GM12878 (cell line): ENCODE results near the gene NHS. TPM values are rescaled to one million over a fixed set of nuclear protein-coding genes. Genes with fewer than 3 reads are reported as not detected.

Source experiments
- ATAC-seq: fragments of 200-7000 bp; cut with Tn5 transposase; 3 replicates; pipeline ENCODE4 v1.9.1; 2020; ENCODE audit warnings: mild to moderate bottlenecking, moderate library complexity
- BruUV-seq: library from RNA; stranded (reverse); fragments of 400-500 nt; replicated peaks from 2 replicates; lab custom pipeline; 2021; lab: Mats Ljungman, UMichigan
- CTCF ChIA-PET: fragments of 300-600 bp; sonication (Branson Sonifier 250); formaldehyde crosslinking; extraction: SDS; loops from one replicate; lab custom pipeline; 2021; ENCODE audit warnings: inconsistent platforms; lab: Yijun Ruan, JAX
- POLR2A ChIA-PET: fragments of 350-600 bp; formaldehyde crosslinking; extraction: SDS; loops from one replicate; lab custom pipeline; 2021; ENCODE audit warnings: inconsistent platforms; lab: Charles Lee
- RAD21 ChIA-PET: fragments of 300-600 bp; sonication (Branson Sonifier 250); formaldehyde crosslinking; loops from one replicate; lab custom pipeline; 2023; ENCODE audit warnings: antibody characterized with exemption; ENCODE audit not compliant: unreplicated experiment; lab: Charles Lee
- SMC1A ChIA-PET: fragments of 300-600 bp; sonication (Branson Sonifier 250); formaldehyde crosslinking; loops from one replicate; lab custom pipeline; 2023; ENCODE audit not compliant: unreplicated experiment, uncharacterized antibody; lab: Charles Lee
- DNase-seq: peaks from one replicate; pipeline ENCODE4 v3.0.0-alpha.2; 2011; ENCODE audit warnings: low read depth, low spot score
- FAIRE-seq: peaks from 3 replicates; lab custom pipeline; 2011; peaks lifted over from hg19 to GRCh38; lab: Jason Lieb, UNC
- H2AFZ ChIP-seq: 2 replicates; pipeline ENCODE4 v1.6.0; 2011; ENCODE audit warnings: low read depth, low read length, control low read depth; ENCODE audit not compliant: control insufficient read depth
- H3K27ac ChIP-seq: 2 replicates; pipeline ENCODE4 v1.5.1; 2011; ENCODE audit warnings: control low read depth; ENCODE audit not compliant: control insufficient read depth, insufficient read depth
- H3K27me3 ChIP-seq, 2 experiments: replicated peaks in 1 of 2; 2 replicates each; pipeline versions ENCODE4 v1.6.0 to v1.6.1; 2011; ENCODE audit warnings: low read length in 1 of 2; ENCODE audit not compliant: control insufficient read depth in 2 of 2, insufficient read depth in 2 of 2
- H3K36me3 ChIP-seq, 2 experiments: 2 replicates each; pipeline ENCODE4 v1.5.1; 2011; ENCODE audit warnings: low read length in 1 of 2; ENCODE audit not compliant: control insufficient read depth in 2 of 2, insufficient read depth in 2 of 2
- H3K4me1 ChIP-seq: 2 replicates; pipeline ENCODE4 v1.6.1; 2011; ENCODE audit warnings: mild to moderate bottlenecking, low read length, moderate library complexity, mixed read lengths; ENCODE audit not compliant: control insufficient read depth, insufficient read depth
- H3K4me2 ChIP-seq: 2 replicates; pipeline ENCODE4 v1.6.0; 2011; ENCODE audit warnings: control low read depth; ENCODE audit not compliant: control insufficient read depth, insufficient read depth
- H3K4me3 ChIP-seq: fragments of 200-600 bp; sonication (generic); 2 replicates; pipeline ENCODE4 v1.5.1; 2016
- H3K79me2 ChIP-seq: 2 replicates; pipeline ENCODE4 v1.6.0; 2011; ENCODE audit warnings: low read length; ENCODE audit not compliant: control insufficient read depth, insufficient read depth
- H3K9ac ChIP-seq: 2 replicates; pipeline ENCODE4 v1.8.0; 2011; ENCODE audit warnings: low read length, control low read depth, mixed read lengths; ENCODE audit not compliant: control insufficient read depth, insufficient read depth
- H3K9me3 ChIP-seq: replicated peaks from 3 replicates; pipeline ENCODE4 v1.5.1; 2011; ENCODE audit warnings: mild to moderate bottlenecking, low read length; ENCODE audit not compliant: control insufficient read depth, insufficient read depth
- H4K20me1 ChIP-seq: 2 replicates; pipeline ENCODE4 v1.6.0; 2011; ENCODE audit not compliant: control insufficient read depth, insufficient read depth
- CEBPB ChIP-seq, 2 experiments: fragments of 150-350 bp in 1 of 2; IDR thresholded peaks; 2 replicates each; pipeline ENCODE4 v1.6.1; 2012 to 2014; ENCODE audit warnings: low read depth in 2 of 2, low read length in 2 of 2, borderline replicate concordance in 1 of 2, inconsistent platforms in 1 of 2
- CHD2 ChIP-seq: IDR thresholded peaks from 2 replicates; pipeline ENCODE4 v1.6.1; 2011; ENCODE audit warnings: low read depth, low read length, improper control_type of control experiment, borderline replicate concordance
- DPF2 ChIP-seq: fragments of 450-650 bp; IDR thresholded peaks from 2 replicates; pipeline ENCODE4 v1.6.1; 2017; ENCODE audit warnings: mild to moderate bottlenecking
- JUNB ChIP-seq: IDR thresholded peaks from 2 replicates; pipeline ENCODE4 v1.6.1; 2016; ENCODE audit warnings: antibody characterized with exemption, mild to moderate bottlenecking
- JUND ChIP-seq: IDR thresholded peaks from 2 replicates; pipeline ENCODE4 v1.6.1; 2012; ENCODE audit warnings: low read depth, mild to moderate bottlenecking, low read length, improper control_type of control experiment, moderate library complexity
- NFYA ChIP-seq: IDR thresholded peaks from 2 replicates; pipeline ENCODE4 v1.6.1; 2011; ENCODE audit warnings: low read depth, mild to moderate bottlenecking, low read length, improper control_type of control experiment, borderline replicate concordance
- RFX5 ChIP-seq: IDR thresholded peaks from 2 replicates; pipeline ENCODE4 v1.6.1; 2011; ENCODE audit warnings: low read depth, low read length, improper control_type of control experiment
- ZNF217 ChIP-seq: fragments of 450-650 bp; IDR thresholded peaks from 2 replicates; pipeline ENCODE4 v1.6.1; 2017; ENCODE audit warnings: antibody characterized with exemption, mild to moderate bottlenecking
- ZNF24 ChIP-seq: fragments of 450-650 bp; IDR thresholded peaks from 2 replicates; pipeline ENCODE4 v1.6.1; 2017; ENCODE audit warnings: antibody characterized with exemption, mild to moderate bottlenecking
- ZNF384 ChIP-seq: IDR thresholded peaks from 2 replicates; pipeline ENCODE4 v1.6.1; 2012; ENCODE audit warnings: low read depth, mild to moderate bottlenecking, low read length, improper control_type of control experiment, borderline replicate concordance
- WGBS: methylation state at CpG from one replicate; pipeline ENCODE4 v1.1.6; 2016; ENCODE audit warnings: low lambda C conversion rate; ENCODE audit not compliant: insufficient replicate concordance, insufficient coverage; ENCODE audit errors: missing lambda C conversion rate; 5-methylcytosine and 5-hydroxymethylcytosine counted together
- in situ Hi-C: fragments of 300-500 bp; cut with MboI; formaldehyde crosslinking; loops from 9 replicates; pipeline ENCODE4 v1.14.3; 2018; ENCODE audit warnings: mixed read lengths
- intact Hi-C: fragments of 100-400 bp; cut with micrococcal nuclease; formaldehyde crosslinking; loops from one replicate; pipeline ENCODE4 v1.14.2; 2022; ENCODE audit not compliant: unreplicated experiment
- polyA plus RNA-seq, 11 experiments: library from polyadenylated mRNA; depleted of rRNA in 4 of 11; unstranded in 6 of 11; stranded (reverse) in 5 of 11; fragments of >200 nt; fragmentation: Nextera tagmentation in 4 of 11; fragmentation: Illumina TruSeq in 1 of 11; extraction: Ambion mirVana in 4 of 11; extraction: Trizol in 1 of 11; gene quantifications; 1 replicate in 1 of 11; 2 replicates in 10 of 11; pipeline versions ENCODE4 v1.2.1 to v1.2.3, GENCODE V29; 2011 to 2016; ENCODE audit warnings: inconsistent platforms in 2 of 11, missing spikeins in 2 of 11, low read depth in 1 of 11
- total RNA-seq, 4 experiments: library from RNA; depleted of rRNA in 3 of 4; stranded (reverse); fragments of >200 nt in 3 of 4; fragmentation: Illumina TruSeq in 1 of 4; extraction: Trizol in 1 of 4; gene quantifications; 2 replicates each; pipeline versions ENCODE4 v1.2.1 to v1.2.3, GENCODE V29; 2013 to 2021
- TF ChIP-seq, protein P1 (sequence below), 3 experiments: IDR thresholded peaks in 2 of 3; conservative IDR thresholded peaks in 1 of 3; 2 replicates each; pipeline ENCODE4 v1.5.1; 2011; ENCODE audit warnings: low read depth in 3 of 3, low read length in 3 of 3, mild to moderate bottlenecking in 3 of 3, control low read depth in 2 of 3, moderate library complexity in 2 of 3, inconsistent platforms in 1 of 3, mixed read lengths in 1 of 3; ENCODE audit not compliant: control insufficient read depth in 2 of 3, insufficient read depth in 1 of 3; ENCODE audit errors: extremely low read depth in 1 of 3
- TF ChIP-seq, protein P2 (sequence below): IDR thresholded peaks from 2 replicates; pipeline ENCODE4 v1.6.1; 2012; ENCODE audit warnings: low read depth, low read length, improper control_type of control experiment

Gene NHS
- total and polyA plus RNA-seq, 10 of the 15 experiments (the other 5 are each of a cell fraction or from before 2014, with no cell fraction given): under 0.01 to 0.07 (median 0.03) TPM; not detected in 7

DNA sequence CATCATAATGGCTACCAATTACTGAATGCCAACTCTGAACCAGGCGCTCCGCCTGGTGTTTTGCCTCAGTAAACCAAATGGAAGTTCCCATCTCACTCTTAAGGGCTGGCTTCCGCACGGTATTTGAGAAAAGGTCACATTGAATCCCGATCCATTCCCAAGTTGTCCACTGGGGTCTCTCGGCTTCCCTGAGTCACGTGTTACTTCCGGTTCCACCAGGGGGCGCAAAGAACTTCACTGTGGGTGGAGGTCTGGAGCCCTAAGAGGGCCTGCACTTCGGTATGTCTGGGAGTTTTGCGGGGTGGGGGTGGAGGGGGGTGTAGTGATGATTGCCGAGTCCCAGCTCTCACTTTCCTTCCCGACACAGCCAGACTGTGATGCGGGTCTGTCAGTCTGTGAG, 13.4 kb upstream of the NHS start:
- CTCF ChIA-PET: interaction anchor here (0.5 kb wide), 1 partner anchor 12 kb away, joined by 4 read pairs; no protein-coding TSS in a partner anchor
- SMC1A ChIA-PET: no interaction called here
- H4K20me1 ChIP-seq: no peaks in the 10 kb centered on the region
- H3K4me1 ChIP-seq: no peaks in the 10 kb centered on the region
- H3K27ac ChIP-seq: no peak overlapping the region
- H3K79me2 ChIP-seq: no peaks in the 10 kb centered on the region
- FAIRE-seq (no peak), ATAC-seq (no peak), DNase-seq (no peak)
- POLR2A ChIA-PET: no interaction called here
- intact Hi-C loops: no loop called here
- RAD21 ChIA-PET: no interaction called here
- TF ChIP-seq, protein P1, sequence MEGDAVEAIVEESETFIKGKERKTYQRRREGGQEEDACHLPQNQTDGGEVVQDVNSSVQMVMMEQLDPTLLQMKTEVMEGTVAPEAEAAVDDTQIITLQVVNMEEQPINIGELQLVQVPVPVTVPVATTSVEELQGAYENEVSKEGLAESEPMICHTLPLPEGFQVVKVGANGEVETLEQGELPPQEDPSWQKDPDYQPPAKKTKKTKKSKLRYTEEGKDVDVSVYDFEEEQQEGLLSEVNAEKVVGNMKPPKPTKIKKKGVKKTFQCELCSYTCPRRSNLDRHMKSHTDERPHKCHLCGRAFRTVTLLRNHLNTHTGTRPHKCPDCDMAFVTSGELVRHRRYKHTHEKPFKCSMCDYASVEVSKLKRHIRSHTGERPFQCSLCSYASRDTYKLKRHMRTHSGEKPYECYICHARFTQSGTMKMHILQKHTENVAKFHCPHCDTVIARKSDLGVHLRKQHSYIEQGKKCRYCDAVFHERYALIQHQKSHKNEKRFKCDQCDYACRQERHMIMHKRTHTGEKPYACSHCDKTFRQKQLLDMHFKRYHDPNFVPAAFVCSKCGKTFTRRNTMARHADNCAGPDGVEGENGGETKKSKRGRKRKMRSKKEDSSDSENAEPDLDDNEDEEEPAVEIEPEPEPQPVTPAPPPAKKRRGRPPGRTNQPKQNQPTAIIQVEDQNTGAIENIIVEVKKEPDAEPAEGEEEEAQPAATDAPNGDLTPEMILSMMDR (IDR thresholded peaks at IDR 0.05 in 2 of 3, conservative IDR thresholded peaks at IDR 0.05 in 1 of 3; ENCODE audit: control insufficient read depth in 2 of 3, extremely low read depth in 1 of 3, insufficient read depth in 1 of 3, low read depth in 3 of 3, low read length in 3 of 3): peak; percentile 3 to 18 (median 15); a peak in 2 of 6 replicates
- TF ChIP-seq CHD2: no peak
- TF ChIP-seq RFX5: no peak
- no peak for TF ChIP-seq CEBPB (IDR thresholded peaks at IDR 0.05; ENCODE audit: borderline replicate concordance in 1 of 2, low read depth in 2 of 2, low read length in 2 of 2)
- no peaks in the 10 kb centered on the region for H3K9me3 ChIP-seq
- H2AFZ ChIP-seq: no peak overlapping the region
- WGBS: 54% methylated on average over 13 of the region's 14 CpGs
- no TSS peak for BruUV-seq
- H3K9ac ChIP-seq: no peak overlapping the region
- no peaks in the 10 kb centered on the region for H3K27me3 ChIP-seq
- H3K36me3 ChIP-seq: no peaks in the 10 kb centered on the region
- in situ Hi-C loops: no loop called here
- H3K4me2 ChIP-seq: no peak overlapping the region
- H3K4me3 ChIP-seq: no peak overlapping the region

GRCh38 chrX:17368002-17368401, 7.0 kb upstream of the NHS start:
- no peaks in the 10 kb centered on the region for H3K36me3 ChIP-seq
- ChIA-PET RAD21 (no interaction called here), SMC1A (no interaction called here), POLR2A (no interaction called here), CTCF (no interaction called here)
- no peak overlapping the region for H3K9ac ChIP-seq
- no peak for FAIRE-seq
- BruUV-seq: no TSS peak
- TF ChIP-seq JUND (no peak), NFYA (no peak), ZNF384 (no peak), ZNF217 (no peak), ZNF24 (no peak), DPF2 (no peak), JUNB (no peak)
- TF ChIP-seq, protein P2, sequence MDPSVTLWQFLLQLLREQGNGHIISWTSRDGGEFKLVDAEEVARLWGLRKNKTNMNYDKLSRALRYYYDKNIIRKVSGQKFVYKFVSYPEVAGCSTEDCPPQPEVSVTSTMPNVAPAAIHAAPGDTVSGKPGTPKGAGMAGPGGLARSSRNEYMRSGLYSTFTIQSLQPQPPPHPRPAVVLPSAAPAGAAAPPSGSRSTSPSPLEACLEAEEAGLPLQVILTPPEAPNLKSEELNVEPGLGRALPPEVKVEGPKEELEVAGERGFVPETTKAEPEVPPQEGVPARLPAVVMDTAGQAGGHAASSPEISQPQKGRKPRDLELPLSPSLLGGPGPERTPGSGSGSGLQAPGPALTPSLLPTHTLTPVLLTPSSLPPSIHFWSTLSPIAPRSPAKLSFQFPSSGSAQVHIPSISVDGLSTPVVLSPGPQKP: no peak
- no peaks in the 10 kb centered on the region for H3K4me1 ChIP-seq
- WGBS: 2% methylated on average over 3 of the region's 3 CpGs
- H3K27ac ChIP-seq: no peak overlapping the region
- no peak for ATAC-seq
- H3K79me2 ChIP-seq: no peaks in the 10 kb centered on the region
- H3K9me3 ChIP-seq: no peaks in the 10 kb centered on the region
- H3K4me3 ChIP-seq: no peak overlapping the region
- no peak overlapping the region for H2AFZ ChIP-seq
- DNase-seq: no peak
- H4K20me1 ChIP-seq: no peaks in the 10 kb centered on the region
- H3K4me2 ChIP-seq: no peak overlapping the region
- H3K27me3 ChIP-seq: no peaks in the 10 kb centered on the region
- in situ Hi-C loops: no loop called here
- intact Hi-C loops: no loop called here
